GM12892 (cell line): ENCODE measurements around the gene RNF146.

Experiments used
- DNase-seq: peaks from one replicate; pipeline ENCODE4 v3.0.0; 2011; ENCODE audit not compliant: insufficient read length
- FAIRE-seq: peaks from 2 replicates; lab custom pipeline; 2011; peaks lifted over from hg19 to GRCh38; lab: Jason Lieb, UNC
- POLR2A ChIP-seq: IDR thresholded peaks from 2 replicates; pipeline ENCODE4 v1.6.1; 2011; ENCODE audit warnings: low read depth, low read length, control low read depth
- POLR2AphosphoS5 ChIP-seq: IDR thresholded peaks from 2 replicates; pipeline ENCODE4 v1.6.1; 2011; ENCODE audit warnings: low read depth, low read length, control low read depth
- TAF1 ChIP-seq: IDR thresholded peaks from 2 replicates; pipeline ENCODE4 v1.6.1; 2011; ENCODE audit warnings: low read depth, mild to moderate bottlenecking, control low read depth, low read length, borderline replicate concordance

The RNF146 gene

GRCh38 chr6:127263481-127263880 is 3.2 kb upstream of the RNF146 start:
- TF ChIP-seq POLR2A: no peak
- TF ChIP-seq POLR2AphosphoS5: no peak
- TF ChIP-seq TAF1: no peak
- FAIRE-seq: no peak
- no peak for DNase-seq

- DNase-seq: peak; percentile 52
- peak; percentile 97 for FAIRE-seq
- TF ChIP-seq POLR2A (peak; percentile 85), TAF1 (peak; percentile 62; the same call in 1 of the 2 replicates), POLR2AphosphoS5 (peak; percentile 76)
Observed at GRCh38 chr6:127266892-127267645, 405 bp downstream of the RNF146 start.

- no peak for DNase-seq
- FAIRE-seq: no peak
- TF ChIP-seq TAF1 (no peak), POLR2AphosphoS5 (no peak), POLR2A (no peak)
Observed at GRCh38 chr6:127267646-127268625, 1.3 kb downstream of the RNF146 start.

GRCh38 chr6:127272576-127272975 is 5.9 kb downstream of the RNF146 start:
- no peak for FAIRE-seq
- no peak for TF ChIP-seq POLR2AphosphoS5
- TF ChIP-seq TAF1: no peak
- no peak for TF ChIP-seq POLR2A
- DNase-seq: no peak

GRCh38 chr6:127273499-127273898 is 6.8 kb downstream of the RNF146 start:
- no peak for FAIRE-seq
- TF ChIP-seq TAF1 (no peak), POLR2AphosphoS5 (no peak), POLR2A (no peak)
- DNase-seq: no peak

- DNase-seq (no peak), FAIRE-seq (no peak)
- TF ChIP-seq POLR2A: no peak
- TF ChIP-seq POLR2AphosphoS5: no peak
- TF ChIP-seq TAF1: no peak
Observed at GRCh38 chr6:127276331-127276730, 9.7 kb downstream of the RNF146 start.

- DNase-seq (no peak), FAIRE-seq (no peak)
- no peak for TF ChIP-seq POLR2AphosphoS5
- no peak for TF ChIP-seq TAF1
- TF ChIP-seq POLR2A: no peak
Observed at GRCh38 chr6:127277878-127278843, 11.5 kb downstream of the RNF146 start.

GRCh38 chr6:127279815-127280214 is 13.2 kb downstream of the RNF146 start:
- no peak for TF ChIP-seq POLR2A
- no peak for TF ChIP-seq POLR2AphosphoS5
- no peak for TF ChIP-seq TAF1
- FAIRE-seq (no peak), DNase-seq (no peak)

GRCh38 chr6:127282184-127282583 is 15.5 kb downstream of the RNF146 start:
- TF ChIP-seq TAF1: no peak

GRCh38 chr6:127288705-127289104 is 22.0 kb downstream of the RNF146 start:
- TF ChIP-seq TAF1 (no peak), POLR2A (no peak), POLR2AphosphoS5 (no peak)
- peak; percentile 70 for FAIRE-seq
- no peak for DNase-seq

More at GRCh38 chr6:127282184-127282583, 15.5 kb downstream of the RNF146 start:
- FAIRE-seq: no peak
- DNase-seq: no peak
